ENCODE results near the gene SEC14L2.

The SEC14L2 gene

DNA sequence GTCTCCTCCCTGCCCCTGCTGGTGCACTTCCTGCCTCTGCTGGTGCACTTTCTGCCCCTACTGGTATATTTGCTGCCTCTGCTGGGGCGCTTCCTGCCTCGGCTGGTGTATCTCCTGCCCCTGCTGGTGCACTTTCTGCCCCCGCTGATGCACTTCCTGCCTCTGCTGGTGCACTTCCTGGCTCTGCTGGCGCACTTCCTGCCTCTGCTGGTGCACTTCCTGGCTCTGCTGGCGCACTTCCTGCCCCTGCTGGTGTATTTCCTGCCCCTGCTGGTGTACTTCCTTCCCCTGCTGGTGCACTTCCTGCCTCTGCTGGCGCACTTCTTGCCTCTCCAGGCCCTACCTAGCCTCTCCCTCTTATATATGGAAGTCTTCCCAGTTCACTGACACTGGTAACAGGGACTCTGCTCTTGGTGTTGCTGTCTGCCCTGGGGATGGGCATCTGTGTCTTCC lies 38.9 kb downstream of the SEC14L2 start:
- no peak for DNase-seq (ENCODE audit: low read depth)
- no peak for TF ChIP-seq POLR2A (IDR thresholded peaks at IDR 0.05; ENCODE audit: extremely low read depth, insufficient read length)
- TF ChIP-seq MYC (IDR thresholded peaks at IDR 0.05; ENCODE audit: low read depth, low read length) = no peak
- TF ChIP-seq, protein P1, sequence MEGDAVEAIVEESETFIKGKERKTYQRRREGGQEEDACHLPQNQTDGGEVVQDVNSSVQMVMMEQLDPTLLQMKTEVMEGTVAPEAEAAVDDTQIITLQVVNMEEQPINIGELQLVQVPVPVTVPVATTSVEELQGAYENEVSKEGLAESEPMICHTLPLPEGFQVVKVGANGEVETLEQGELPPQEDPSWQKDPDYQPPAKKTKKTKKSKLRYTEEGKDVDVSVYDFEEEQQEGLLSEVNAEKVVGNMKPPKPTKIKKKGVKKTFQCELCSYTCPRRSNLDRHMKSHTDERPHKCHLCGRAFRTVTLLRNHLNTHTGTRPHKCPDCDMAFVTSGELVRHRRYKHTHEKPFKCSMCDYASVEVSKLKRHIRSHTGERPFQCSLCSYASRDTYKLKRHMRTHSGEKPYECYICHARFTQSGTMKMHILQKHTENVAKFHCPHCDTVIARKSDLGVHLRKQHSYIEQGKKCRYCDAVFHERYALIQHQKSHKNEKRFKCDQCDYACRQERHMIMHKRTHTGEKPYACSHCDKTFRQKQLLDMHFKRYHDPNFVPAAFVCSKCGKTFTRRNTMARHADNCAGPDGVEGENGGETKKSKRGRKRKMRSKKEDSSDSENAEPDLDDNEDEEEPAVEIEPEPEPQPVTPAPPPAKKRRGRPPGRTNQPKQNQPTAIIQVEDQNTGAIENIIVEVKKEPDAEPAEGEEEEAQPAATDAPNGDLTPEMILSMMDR (IDR thresholded peaks at IDR 0.05; ENCODE audit: low read depth, low read length) = no peak
- TF ChIP-seq, protein P2, sequence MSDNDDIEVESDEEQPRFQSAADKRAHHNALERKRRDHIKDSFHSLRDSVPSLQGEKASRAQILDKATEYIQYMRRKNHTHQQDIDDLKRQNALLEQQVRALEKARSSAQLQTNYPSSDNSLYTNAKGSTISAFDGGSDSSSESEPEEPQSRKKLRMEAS (IDR thresholded peaks at IDR 0.05; ENCODE audit: low read depth, low read length) = no peak
- no peak overlapping the region for H3K4me3 ChIP-seq (ENCODE audit: low read depth, low read length)

DNA sequence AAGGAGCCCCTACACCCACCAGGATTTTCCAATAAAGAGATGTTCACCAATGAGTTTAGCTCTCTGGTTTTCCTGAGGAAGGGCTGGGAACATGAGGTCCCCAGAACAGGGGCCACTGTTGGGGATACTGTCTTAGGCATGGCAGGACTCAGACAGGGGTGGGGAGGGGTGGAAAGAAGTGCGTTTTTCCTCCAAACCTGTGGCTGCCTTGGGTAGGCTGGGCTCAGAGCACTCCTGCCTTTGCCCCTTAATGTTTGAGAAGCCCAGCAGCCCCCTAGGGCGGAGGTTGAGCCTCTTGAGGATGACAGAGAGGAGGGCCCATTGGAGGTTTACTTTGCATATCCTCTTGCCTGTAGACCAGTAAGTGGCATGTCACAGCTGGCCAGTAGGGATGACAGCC lies 39.4 kb downstream of the SEC14L2 start:
- no peak overlapping the region for H3K4me3 ChIP-seq (ENCODE audit: low read depth, low read length)
- TF ChIP-seq, protein P1 (IDR thresholded peaks at IDR 0.05; ENCODE audit: low read depth, low read length) = no peak
- TF ChIP-seq POLR2A (IDR thresholded peaks at IDR 0.05; ENCODE audit: extremely low read depth, insufficient read length) (no peak), MYC (IDR thresholded peaks at IDR 0.05; ENCODE audit: low read depth, low read length) (no peak)
- TF ChIP-seq, protein P2 (IDR thresholded peaks at IDR 0.05; ENCODE audit: low read depth, low read length) = no peak
- DNase-seq (ENCODE audit: low read depth) = no peak

DNA sequence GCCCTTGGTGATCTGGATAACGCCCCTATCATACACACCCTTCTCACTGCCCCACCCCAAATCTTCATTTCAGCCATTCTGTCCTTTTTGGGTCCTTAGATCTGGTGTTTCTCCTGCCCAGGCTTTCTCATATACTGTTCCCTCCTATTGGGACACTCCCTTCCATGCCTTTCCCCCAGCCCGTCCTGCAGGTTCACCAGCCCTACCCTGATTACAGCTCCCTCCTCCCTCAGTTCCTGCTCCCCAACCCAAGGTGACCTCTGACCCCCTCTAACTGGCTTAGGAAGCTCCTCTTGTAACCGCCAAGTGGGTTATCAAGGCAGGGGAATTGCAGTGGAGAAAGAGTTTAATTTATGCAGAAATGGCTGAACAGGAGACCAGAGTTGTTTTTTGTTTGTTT lies 41.7 kb downstream of the SEC14L2 start:
- no peak for DNase-seq (ENCODE audit: low read depth)
- TF ChIP-seq, protein P1 (IDR thresholded peaks at IDR 0.05; ENCODE audit: low read depth, low read length) = no peak
- no peak overlapping the region for H3K4me3 ChIP-seq (ENCODE audit: low read depth, low read length)

DNA sequence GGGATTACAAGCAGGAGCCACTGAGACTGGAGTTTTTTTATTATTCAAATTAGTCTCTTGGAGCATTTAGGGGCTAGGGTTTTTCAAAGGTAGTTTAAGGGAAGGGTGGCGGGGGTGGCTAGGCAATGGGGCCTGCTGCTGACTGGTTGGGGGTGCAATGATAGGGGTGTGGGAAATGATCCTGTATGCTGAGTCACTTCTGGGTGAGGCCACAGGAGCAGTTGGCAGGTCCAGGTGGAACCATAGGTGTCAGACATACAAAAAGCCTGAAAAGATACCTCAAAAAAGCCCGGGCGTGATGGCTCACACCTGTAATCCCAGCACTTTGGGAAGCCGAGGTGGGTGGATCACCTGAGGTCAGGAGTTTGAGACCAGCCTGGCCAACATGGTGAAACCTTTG lies 42.4 kb downstream of the SEC14L2 start:
- TF ChIP-seq, protein P2 (IDR thresholded peaks at IDR 0.05; ENCODE audit: low read depth, low read length) = no peak
- DNase-seq (ENCODE audit: low read depth) = no peak
- H3K4me3 ChIP-seq (ENCODE audit: low read depth, low read length) = no peak overlapping the region

DNA sequence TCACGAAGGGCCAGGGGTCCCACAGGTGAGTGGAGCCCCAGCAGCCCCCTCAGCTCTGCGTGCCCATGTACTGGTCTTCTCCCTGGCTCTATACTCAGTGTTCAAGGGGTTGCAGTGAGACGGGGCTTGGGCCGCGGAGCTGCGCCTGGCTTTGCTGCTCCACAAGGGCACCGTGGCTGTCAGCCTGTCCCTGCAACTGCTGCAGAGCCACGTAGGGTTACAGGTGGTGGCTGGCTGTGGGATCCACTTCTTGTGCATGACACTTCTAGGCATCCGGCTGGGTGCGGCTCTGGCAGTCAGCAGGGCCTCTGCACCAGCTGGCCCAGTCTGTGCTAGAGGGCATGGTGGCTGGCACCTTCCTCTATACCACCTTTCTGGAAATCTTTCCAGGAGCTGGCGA lies 43.0 kb downstream of the SEC14L2 start:
- no peak for DNase-seq (ENCODE audit: low read depth)
- H3K4me3 ChIP-seq (ENCODE audit: low read depth, low read length) = no peak overlapping the region
- TF ChIP-seq, protein P1 (IDR thresholded peaks at IDR 0.05; ENCODE audit: low read depth, low read length) = no peak
- TF ChIP-seq MYC (IDR thresholded peaks at IDR 0.05; ENCODE audit: low read depth, low read length) (no peak), POLR2A (IDR thresholded peaks at IDR 0.05; ENCODE audit: extremely low read depth, insufficient read length) (no peak)
- TF ChIP-seq, protein P2 (IDR thresholded peaks at IDR 0.05; ENCODE audit: low read depth, low read length) = no peak

DNA sequence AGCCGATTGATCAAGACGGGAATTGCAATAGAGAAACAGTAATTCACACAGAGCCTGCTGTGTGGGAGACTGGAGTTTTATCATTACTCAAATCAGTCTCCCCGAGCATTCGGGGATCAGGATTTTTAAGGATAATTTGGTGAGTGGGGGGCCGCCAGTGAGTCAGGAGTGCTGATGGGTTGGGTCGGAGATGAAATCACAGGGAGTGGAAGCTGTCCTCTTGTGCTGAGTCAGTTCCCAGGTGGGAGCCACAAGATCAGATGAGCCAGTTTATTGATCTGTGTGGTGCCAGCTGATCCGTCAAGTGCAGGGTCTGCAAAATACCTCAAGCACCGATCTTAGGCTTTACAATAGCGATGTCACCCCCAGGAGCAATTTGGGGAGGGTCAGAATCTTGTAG lies 44.3 kb downstream of the SEC14L2 start:
- no peak overlapping the region for H3K4me3 ChIP-seq (ENCODE audit: low read depth, low read length)
- TF ChIP-seq, protein P1 (IDR thresholded peaks at IDR 0.05; ENCODE audit: low read depth, low read length) = no peak
- no peak for TF ChIP-seq MYC (IDR thresholded peaks at IDR 0.05; ENCODE audit: low read depth, low read length)
- TF ChIP-seq, protein P2 (IDR thresholded peaks at IDR 0.05; ENCODE audit: low read depth, low read length) = no peak
- no peak for TF ChIP-seq POLR2A (IDR thresholded peaks at IDR 0.05; ENCODE audit: extremely low read depth, insufficient read length)
- no peak for DNase-seq (ENCODE audit: low read depth)
